Hematopoietic multipotent progenitor cell treated with erythropoietin and hydrocortisone succinate and interleukin-3 and kit ligand, for 6 days (in vitro differentiated cells): ENCODE data around the gene MSH6.

Source experiments
- DNase-seq: peaks from one replicate; pipeline ENCODE4 v3.0.0-alpha.2; 2015

The MSH6 gene, protein sequence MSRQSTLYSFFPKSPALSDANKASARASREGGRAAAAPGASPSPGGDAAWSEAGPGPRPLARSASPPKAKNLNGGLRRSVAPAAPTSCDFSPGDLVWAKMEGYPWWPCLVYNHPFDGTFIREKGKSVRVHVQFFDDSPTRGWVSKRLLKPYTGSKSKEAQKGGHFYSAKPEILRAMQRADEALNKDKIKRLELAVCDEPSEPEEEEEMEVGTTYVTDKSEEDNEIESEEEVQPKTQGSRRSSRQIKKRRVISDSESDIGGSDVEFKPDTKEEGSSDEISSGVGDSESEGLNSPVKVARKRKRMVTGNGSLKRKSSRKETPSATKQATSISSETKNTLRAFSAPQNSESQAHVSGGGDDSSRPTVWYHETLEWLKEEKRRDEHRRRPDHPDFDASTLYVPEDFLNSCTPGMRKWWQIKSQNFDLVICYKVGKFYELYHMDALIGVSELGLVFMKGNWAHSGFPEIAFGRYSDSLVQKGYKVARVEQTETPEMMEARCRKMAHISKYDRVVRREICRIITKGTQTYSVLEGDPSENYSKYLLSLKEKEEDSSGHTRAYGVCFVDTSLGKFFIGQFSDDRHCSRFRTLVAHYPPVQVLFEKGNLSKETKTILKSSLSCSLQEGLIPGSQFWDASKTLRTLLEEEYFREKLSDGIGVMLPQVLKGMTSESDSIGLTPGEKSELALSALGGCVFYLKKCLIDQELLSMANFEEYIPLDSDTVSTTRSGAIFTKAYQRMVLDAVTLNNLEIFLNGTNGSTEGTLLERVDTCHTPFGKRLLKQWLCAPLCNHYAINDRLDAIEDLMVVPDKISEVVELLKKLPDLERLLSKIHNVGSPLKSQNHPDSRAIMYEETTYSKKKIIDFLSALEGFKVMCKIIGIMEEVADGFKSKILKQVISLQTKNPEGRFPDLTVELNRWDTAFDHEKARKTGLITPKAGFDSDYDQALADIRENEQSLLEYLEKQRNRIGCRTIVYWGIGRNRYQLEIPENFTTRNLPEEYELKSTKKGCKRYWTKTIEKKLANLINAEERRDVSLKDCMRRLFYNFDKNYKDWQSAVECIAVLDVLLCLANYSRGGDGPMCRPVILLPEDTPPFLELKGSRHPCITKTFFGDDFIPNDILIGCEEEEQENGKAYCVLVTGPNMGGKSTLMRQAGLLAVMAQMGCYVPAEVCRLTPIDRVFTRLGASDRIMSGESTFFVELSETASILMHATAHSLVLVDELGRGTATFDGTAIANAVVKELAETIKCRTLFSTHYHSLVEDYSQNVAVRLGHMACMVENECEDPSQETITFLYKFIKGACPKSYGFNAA (N-terminal part only)

DNA sequence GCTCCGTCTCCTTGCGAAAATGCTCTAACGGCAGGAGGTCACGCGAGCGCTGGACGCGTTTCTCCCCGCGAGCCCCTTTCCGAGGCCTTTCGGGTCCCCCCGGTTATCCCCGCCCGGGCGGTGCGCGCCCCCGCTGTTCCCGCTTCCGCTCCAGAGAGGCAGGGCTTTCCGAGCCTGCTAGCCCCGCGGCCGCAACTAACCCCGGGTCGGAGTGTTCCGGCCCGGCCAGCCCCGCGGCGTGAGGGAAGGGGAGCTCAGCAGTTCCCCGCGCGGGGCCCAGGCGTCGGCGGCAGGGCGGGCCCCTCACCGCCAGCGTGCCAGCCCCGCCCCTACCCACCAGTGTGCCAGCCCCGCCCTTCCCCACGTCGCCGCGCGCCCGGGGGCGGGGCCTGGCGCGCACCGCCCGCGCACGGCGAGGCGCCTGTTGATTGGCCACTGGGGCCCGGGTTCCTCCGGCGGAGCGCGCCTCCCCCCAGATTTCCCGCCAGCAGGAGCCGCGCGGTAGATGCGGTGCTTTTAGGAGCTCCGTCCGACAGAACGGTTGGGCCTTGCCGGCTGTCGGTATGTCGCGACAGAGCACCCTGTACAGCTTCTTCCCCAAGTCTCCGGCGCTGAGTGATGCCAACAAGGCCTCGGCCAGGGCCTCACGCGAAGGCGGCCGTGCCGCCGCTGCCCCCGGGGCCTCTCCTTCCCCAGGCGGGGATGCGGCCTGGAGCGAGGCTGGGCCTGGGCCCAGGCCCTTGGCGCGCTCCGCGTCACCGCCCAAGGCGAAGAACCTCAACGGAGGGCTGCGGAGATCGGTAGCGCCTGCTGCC is at the start of gene MSH6:
Gene MSH6 (plus strand): TSS at position 475 of the 815 bp plus-strand sequence. CDS start 89 bp downstream, at position 564.
- peak; percentile 92 for DNase-seq

DNA sequence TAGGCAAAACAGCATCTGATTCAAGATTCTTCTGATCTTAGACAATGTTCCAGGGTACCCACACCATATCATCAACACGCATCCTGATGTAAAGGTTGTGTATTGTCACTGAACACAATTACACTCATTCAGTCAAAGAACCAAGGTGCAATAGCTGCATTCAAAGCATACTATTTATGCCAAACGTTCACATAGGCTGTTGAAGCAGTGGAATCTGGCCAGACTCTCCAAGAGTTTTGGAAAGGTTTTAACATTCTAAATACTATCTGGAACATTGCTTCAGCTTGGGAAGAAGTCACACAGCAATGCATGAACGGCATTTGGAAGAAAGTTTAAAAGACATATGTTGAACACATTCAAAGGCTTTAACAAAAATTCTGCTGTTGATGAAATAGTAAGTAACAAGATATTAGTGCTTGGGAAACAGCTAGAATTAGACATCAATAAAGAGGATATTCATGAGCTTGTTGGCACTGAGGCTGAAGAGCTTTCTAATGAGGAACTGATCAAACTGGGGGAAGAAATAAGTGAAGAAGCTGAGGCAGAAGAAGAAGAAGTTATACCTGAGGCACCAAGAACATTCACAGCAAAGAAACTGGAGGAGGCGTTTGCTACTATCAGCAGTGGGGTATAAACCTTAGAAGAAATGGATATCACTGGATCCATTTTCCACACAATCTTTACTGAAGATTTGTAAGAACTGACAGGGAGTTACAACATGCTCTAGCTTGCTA is 47.6 kb upstream of the MSH6 start:
- DNase-seq, result no peak

DNA sequence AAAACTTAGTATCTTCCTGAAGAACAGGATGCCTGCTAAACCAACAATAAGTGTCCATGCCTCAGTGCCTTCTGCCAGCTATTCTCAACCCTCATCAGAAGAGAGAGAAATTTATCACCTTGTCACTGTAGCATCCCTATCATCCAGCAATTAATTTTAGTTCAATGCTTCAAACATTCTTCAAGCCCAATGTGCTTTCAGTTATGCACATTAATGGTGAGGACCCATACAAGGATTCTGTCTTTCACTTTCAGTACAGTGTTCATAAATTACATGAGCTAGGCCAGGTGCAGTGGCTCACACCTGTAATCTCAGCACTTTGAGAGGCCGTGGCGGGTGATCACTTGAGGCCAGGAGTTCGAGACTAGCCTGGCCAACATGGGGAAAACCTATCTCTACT is 47.0 kb upstream of the MSH6 start:
- DNase-seq, result no peak

DNA sequence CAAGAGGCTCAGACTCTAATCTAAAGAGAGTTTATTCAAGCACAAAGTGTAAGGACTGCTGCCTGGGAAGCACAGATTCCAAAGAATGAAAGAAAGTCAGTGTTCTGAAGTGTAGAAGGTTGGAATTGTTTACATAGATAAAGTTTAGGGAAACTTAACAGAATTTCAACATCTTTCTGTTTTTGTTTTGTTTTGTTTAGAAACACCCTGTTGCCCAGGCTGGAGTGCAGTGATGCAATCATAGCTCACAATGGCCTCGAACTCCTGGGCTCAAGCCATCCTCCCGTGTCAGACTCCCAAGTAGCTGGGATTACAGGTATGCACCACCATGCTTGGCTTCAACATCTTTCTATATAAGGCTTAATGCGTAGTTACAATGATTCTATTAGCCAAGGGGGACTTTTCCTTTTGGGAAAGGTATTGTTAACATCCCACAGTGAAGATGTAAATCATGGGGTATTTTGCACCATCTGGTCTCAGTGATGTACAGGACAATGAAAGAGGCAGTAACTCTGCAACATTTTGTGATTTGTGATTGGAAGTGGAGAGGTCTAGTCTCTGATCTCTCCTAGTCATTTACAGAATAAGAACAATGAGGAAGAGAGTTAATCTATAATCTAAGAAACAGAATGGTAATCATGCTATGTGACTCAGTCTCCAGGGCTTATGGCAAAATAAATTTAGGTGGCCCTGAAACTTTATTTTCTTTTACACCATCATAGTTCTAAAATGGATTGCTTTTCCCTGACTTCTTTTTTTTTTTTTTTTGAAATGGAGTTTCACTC is 45.6 kb upstream of the MSH6 start:
- DNase-seq, result no peak

DNA sequence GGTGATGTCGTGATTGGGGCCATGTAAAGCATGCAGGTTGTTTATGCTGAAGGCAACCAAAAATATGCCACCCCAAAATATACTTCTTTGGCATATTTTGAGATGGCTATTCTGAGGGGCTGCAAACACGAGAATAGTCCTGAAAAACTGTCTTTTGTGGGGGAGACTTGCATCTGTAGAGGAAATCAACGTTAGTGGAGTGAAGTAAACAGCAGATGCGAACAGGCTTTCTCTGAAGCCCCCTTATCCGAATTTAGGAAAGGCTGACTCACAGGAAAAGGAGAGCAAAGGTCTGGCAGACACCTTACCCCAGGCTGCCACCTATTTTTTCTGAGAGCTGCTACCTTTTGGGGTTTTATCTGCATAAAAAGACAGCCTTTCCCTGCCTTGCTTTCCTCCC is 44.6 kb upstream of the MSH6 start:
- no peak for DNase-seq

DNA sequence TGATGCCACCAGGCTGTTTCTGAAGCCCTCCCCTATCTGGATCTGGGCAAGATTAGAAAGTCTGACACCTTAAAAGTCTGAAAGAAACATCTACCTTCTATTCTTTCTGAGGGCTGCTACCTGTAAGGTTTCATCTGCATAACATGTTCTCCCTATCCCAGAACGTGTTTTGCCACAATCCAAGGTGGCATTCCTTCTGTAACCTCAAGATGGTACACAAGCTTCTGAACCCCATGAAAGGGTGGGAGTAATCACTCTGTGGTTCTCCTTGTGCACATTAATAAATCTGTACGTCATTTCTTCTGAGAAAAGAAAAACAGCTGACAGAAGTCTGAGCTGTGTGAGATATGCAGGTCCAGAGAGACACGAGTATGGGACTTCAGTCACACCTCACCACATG is 41.8 kb upstream of the MSH6 start:
- DNase-seq, result no peak

DNA sequence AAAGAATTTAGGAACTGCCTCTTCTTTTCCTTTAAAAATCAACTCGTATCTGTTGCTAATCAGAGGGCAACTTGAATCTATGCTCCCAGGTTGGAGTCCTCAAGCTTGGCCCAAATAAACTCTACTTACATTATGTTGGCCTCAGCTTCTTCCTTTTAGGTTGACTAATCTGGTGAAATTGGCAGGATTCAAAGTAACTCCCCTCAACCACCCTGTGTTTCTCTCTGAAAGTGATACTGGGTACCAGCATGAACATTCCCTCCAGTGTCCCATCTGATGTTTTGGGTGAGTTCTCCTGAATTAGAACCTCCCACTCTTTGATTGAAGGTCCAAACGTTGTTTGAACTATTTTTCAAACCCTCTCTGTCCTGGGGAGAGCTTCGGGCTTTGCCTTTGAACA is 41.3 kb upstream of the MSH6 start:
- DNase-seq, result no peak

DNA sequence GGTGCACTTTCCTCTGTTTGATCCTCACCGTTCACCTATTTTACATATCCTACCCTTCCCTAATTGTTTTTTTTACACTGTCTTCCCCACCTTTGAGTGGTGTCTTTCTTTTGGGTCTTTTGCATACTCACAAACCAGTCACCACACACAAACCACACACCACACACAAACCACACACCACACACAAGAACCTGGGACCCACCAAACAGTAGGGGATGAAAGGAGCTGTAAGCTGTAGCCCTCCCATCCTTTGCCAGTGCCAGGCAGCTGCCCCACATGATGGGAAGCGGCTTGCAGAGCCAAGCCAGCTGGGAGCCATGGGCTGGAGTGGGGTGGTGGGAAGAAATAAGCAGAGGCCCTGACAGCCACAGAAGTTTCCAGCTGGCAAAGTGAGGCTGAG is 38.9 kb upstream of the MSH6 start:
- DNase-seq, result no peak

DNA sequence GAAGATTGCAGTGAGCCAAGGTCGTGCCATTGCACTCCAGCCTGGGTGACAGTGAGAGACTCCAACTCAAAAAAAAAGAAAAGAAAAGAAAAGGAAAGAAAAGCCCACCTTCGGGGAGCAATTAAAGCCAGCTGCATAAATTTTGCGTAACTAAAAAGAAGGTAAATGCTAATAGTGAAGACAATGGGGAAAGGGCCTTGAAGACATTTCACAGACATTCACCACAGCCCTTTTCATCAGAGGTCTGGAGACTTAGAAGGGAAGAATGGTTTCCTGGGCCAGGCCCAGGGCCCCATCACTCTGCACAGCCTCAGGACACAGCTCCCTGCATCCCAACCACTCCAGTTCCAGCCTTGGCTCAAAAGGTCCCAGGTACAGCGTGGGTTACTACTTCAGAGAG is 35.1 kb upstream of the MSH6 start:
- no peak for DNase-seq

DNA sequence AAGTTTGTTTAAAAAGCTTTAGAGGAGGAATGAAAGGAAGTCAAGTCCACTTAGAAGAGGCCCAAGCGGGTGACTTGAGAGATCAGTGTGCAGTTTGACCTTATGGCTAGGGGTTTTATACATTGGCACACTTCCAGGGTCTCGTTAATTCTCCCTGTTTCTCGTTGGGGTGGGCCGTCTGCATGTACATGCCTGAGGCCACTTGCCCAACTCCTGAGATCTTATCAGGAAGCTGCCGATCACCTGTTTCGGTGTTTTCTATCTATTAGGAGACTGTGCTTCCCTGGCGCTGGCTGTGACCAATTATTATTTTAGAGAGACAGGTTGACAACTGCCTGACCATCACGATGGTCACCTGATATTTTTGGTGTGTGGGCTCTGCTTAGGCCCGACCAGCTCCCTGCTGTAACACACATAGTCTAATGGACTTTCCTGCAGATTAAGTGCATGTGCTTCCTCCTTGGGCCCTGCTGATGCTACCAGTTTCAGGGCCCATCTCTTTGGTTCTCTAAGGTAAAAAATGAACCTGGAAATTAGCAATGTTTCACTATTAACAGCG is 31.0 kb upstream of the MSH6 start:
- no peak for DNase-seq

DNA sequence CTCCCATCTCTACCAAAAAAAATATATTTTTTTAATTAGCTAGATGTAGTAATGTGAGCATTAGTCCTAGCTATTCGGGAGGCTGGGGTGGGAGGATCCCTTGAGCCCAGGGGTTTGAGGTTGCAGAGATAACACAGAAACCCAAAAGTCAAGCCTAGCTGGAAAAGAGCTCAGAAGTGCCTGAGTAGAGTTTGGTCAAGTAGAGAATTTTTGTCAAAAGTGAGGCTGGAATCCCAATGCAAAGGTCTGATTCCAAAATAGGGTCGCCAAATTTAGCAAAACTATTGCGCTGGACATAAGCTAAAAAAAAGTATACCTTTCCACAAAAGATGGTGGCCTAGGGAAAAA is 15.5 kb upstream of the MSH6 start:
- DNase-seq, result no peak

DNA sequence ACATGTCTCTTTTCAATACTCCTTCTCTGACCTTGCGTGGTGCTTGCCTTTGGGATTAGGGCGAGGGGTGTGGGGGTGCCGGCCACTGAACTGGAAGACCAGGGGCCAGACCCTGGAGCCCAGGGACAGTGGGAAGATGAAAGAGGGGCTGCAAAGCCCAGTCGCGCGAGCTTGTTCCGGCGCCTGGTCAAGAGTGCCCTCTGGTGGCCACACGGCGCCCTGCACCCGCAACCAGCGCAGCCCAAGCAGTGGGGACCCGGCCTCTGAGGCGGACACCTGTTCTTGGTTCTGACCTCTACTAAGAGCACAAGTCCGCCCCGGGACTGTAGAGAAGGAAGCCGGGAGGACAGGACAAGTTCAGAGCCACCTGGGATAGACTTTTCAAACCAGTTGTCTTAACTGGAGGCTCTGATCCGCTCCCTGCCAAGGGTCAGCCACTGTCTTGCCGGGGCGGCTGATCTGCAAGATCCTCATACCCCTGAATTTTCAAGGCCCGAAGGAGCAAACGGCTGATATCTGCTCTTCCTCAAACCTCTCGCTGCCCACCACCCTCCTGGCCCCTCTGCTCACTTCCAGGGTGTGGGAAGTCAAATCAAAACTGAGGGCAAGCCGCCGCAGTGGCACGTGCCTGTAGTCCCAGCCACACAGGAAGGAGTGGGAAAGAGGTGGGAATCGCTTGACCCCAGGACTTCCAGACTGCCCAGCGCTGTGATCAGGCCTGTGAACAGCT is 14.9 kb upstream of the MSH6 start:
- peak; percentile 57 for DNase-seq

DNA sequence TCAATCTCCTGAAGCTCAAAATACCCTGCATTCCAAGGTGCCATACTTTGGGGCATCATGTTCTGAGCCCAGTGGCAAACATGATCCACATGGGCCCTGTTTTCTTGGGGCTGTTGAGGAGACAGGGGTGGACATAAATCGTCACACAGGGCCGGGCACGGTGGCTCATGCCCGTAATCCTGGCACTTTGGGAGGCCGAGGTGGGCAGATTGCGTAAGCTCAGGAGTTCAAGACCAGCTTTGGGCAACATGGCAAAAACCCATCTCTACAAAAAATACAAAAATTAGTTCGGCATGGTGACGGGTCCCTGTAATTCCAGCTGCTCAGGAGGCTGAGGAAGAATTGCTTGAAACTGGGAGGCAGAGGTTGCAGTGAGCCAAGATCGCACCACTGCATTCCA is 13.6 kb upstream of the MSH6 start:
- DNase-seq, result no peak

DNA sequence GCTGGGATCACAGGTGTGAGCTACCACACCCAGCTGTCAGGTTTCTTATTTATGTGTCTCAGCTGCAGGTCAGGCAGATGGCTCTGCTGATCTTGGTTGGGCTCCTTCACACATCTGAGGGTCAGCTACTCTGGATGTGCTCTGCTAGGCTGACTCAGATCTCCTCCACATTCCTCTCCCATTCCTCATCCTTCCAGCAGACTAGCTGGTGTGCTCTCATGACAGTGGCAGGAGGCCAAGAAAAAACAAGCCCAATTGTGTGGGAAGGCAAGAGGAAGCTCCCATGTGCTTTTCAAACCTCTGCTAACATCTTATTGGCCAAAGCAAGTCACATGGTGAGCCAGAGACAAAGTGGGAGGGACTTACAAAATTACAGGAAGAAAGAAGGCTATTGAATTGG is 11.7 kb upstream of the MSH6 start:
- peak; percentile 28 for DNase-seq

DNA sequence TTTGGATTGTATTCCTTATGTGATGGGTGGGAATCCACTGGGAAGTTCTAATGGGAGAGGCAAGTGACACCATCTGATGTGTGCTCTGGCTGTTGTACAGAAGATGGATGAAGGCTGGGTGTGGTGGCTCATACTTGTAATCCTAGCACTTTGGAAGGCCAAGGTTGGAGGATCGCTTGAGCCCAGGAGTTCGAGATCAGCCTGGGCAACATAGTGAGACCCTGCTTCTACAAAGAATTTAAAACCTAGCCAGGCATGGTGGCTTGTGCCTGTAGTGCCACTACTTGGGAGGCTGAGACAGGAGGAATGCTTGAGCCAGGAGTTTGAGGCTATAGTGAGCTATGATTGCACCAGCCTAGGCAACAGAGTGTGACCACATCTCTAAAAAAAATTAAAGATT is 10.6 kb upstream of the MSH6 start:
- DNase-seq, result no peak

DNA sequence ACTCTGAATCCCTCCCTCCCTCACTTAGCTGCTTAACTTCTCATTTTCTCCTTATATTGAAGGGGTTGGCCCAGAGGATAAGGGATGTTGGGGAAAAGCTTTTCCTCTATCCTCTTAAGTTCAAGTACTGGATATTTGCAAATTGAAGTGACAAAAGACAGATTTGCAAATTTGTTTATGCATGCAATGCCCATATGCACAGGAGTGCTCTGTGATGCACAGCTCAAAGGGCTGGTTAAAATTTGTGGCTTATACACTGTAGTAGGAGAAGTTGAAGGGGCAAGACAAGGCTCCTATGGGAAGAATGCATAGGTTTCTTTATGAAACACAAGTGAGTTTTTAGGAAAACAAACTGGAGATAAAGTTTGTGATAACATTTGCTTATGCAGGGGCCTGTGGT is 8.4 kb upstream of the MSH6 start:
- DNase-seq, result no peak

DNA sequence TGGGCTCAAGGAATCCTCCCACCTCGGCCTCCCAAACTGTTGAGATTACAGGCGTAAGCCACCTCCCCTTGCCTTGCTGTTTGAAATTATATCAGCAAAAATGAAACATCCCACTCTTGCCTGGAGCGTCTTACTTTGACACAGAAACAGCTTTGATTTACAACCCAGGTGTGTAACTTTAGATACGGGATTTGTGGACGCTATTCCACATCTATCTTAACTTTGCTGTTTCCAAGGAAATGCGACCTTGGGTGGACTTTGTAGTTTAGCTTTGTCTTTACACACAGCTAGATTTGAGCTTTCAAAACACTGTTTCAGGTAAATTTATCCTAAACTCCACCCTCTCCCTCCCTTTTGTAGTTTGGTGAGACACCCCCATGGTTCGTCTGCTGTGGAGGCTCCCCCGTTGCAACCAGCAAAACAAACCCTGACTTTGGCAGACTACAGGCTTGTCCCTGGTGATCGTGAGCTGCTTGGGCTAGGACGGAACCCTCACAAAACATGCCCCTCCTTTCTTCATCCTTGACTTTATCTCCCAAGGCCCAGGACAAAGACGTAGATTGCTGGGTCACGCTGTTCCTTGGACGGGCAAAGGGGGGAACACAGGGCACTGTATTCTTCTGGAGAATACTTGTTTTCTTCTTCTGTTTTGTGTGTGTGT is 5.5 kb upstream of the MSH6 start:
- no peak for DNase-seq

DNA sequence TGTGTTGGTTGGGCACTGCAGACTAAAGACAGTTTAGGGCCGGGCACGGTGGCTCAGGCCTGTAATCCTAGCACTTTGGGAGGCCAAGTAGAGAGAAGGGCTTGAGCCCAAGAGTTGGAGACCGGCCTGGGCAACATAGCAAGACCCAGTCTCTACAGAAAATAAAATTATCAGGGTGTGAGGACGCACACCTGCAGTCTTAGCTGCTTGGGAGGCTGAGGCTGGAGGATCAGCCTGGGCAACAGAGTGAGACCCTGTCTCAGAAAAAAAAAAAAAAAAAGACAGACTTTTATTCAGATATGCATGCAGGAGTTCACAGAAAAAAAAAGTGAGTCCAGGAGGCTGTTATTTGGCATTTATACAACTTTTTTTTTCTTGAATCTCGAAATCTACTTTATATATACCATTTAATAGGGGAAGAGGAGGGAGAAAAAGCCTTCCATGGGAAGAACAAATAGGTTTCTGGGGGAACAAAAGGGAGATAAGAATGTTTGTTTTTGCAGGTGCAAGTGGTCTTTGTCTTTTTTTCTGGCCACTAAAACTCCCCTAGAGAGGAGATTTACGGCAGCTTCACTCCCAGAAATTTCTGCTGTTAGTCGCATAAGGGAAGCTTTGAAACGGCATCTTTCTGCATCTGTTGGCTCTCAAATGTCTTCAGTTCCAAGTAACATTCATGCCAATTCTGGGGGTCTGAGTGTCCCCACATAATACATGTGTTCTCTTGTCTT is 4.1 kb upstream of the MSH6 start:
- no peak for DNase-seq

DNA sequence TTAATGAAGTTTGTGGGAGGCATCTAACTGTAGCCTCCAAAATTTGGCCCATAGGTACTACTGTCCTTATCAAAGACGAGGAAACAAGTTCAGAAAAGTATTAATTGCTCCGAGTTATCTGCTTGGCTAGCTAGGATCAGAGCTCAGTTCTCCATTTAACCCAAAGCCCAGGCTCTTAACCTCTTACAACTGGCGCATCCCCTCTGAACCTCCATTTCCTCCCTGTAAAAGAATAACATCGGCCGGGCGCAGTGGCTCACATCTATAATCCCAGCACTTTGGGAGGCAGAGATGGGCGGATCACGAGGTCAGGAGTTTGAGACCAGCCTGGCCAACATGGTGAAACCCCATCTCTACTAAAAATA is 3.5 kb upstream of the MSH6 start:
- no peak for DNase-seq
